Measurements from ENCODE around the gene P2RY13. TPM values are rescaled to one million over a fixed set of nuclear protein-coding genes. Genes with fewer than 3 reads are reported as not detected.
A peak's percentile ranks its signal among the peaks of the same experiment; 100 is the strongest.

The P2RY13 gene
- total RNA-seq, 1 experiment from 2014 or later = not detected

- no peak overlapping the region for H3K4me3 Mint-ChIP-seq
- no CpG with 5 or more reads among the region's 2 CpGs for WGBS (ENCODE audit: extremely low coverage, insufficient read length, low lambda C conversion rate)
- no peak for DNase-seq
- Histone ChIP-seq H2BK120ac (ENCODE audit: low read depth, low read length, poor library complexity, severe bottlenecking) (no peak overlapping the region), H4K91ac (ENCODE audit: insufficient read length, low read depth, low read length) (no peak overlapping the region), H3K56ac (ENCODE audit: insufficient read length, low read depth, low read length) (no peak overlapping the region), H3K23me2 (ENCODE audit: insufficient read length, low read depth, low read length, poor library complexity, severe bottlenecking) (no peaks in the 10 kb centered on the region), H4K20me1 (ENCODE audit: control insufficient read depth, insufficient read depth, insufficient read length) (no peaks in the 10 kb centered on the region), H2BK15ac (ENCODE audit: low read depth, low read length) (no peak overlapping the region), H3K79me2 (ENCODE audit: insufficient read depth, low read length) (no peaks in the 10 kb centered on the region), H3K18ac (ENCODE audit: insufficient read length, low read depth, low read length) (no peak overlapping the region), H2AK5ac (ENCODE audit: insufficient read length, low read length) (no peak overlapping the region), H3K79me1 (ENCODE audit: insufficient read depth, low read depth, low read length, poor library complexity, severe bottlenecking) (no peaks in the 10 kb centered on the region), H2AFZ (ENCODE audit: low read length) (no peak overlapping the region), H3T11ph (ENCODE audit: low read length) (no peak overlapping the region), H3K23ac (ENCODE audit: insufficient read length, low read depth, low read length) (no peak overlapping the region), H3K4me1 (ENCODE audit: insufficient read depth, low read length) (no peaks in the 10 kb centered on the region; the same call in 1 of the 2 replicates), H4K5ac (ENCODE audit: insufficient read length, low read depth, low read length) (no peak overlapping the region), H4K8ac (replicated peaks; ENCODE audit: insufficient read length, low read depth, low read length) (no peak overlapping the region), H3K27me3 (ENCODE audit: insufficient read depth, low read length) (no peaks in the 10 kb centered on the region), H3K9me3 (ENCODE audit: control insufficient read depth, low read depth, low read length) (no peaks in the 10 kb centered on the region), H2BK12ac (ENCODE audit: insufficient read length, low read depth, low read length) (no peak overlapping the region), H3K4me2 (ENCODE audit: insufficient read depth, insufficient read length, low read length) (no peak overlapping the region), H2BK20ac (ENCODE audit: low read depth, low read length, poor library complexity, severe bottlenecking) (no peak overlapping the region), H2BK5ac (ENCODE audit: insufficient read length, low read length) (no peak overlapping the region), H3K14ac (ENCODE audit: insufficient read depth, low read length) (no peak overlapping the region), H3K4ac (ENCODE audit: low read depth, low read length) (no peak overlapping the region), H3K27ac (ENCODE audit: insufficient read length, low read depth, low read length) (no peak overlapping the region), H3K9ac (ENCODE audit: extremely low read depth, insufficient read length, low read length) (no peak overlapping the region)
- TF ChIP-seq CTCF (conservative IDR thresholded peaks at IDR 0.05) = no peak
- peak overlapping the region; percentile 22 to 48 (median 32); a peak in 5 of 7 replicates for H3K27ac Mint-ChIP-seq
- H3K9me3 Mint-ChIP-seq = no peaks in the 10 kb centered on the region
- H3K4me1 Mint-ChIP-seq = peaks cover 42 to 43% of the 10 kb centered on the region in 2 experiments
- H3K27me3 Mint-ChIP-seq (ENCODE audit: low read depth) = no peaks in the 10 kb centered on the region
- no peaks in the 10 kb centered on the region for H3K36me3 Mint-ChIP-seq (ENCODE audit: insufficient read depth in 1 of 3, low read depth in 3 of 3)
Observed at GRCh38 chr3:151315136-151315535, 14.2 kb downstream of the P2RY13 start.
